Panc1 (cell line): ENCODE data around the gene CACNB3.

ENCODE experiments used
- POLR2AphosphoS5 ChIP-seq: IDR thresholded peaks from 2 replicates; pipeline ENCODE4 v1.6.1; 2012; ENCODE audit warnings: mild to moderate bottlenecking, low read depth, low read length, moderate library complexity
- TF ChIP-seq, protein P1 (sequence below): fragments of 450-650 bp; IDR thresholded peaks from 2 replicates; pipeline ENCODE4 v1.5.1; 2017; ENCODE audit warnings: mild to moderate bottlenecking
- TF ChIP-seq, protein P2 (sequence below), 2 experiments: IDR thresholded peaks; 2 replicates each; pipeline ENCODE4 v1.6.1; 2011 to 2012; ENCODE audit warnings: low read depth in 2 of 2, control low read depth in 1 of 2, low read length in 1 of 2, mild to moderate bottlenecking in 1 of 2, moderate library complexity in 1 of 2; ENCODE audit not compliant: insufficient read depth in 1 of 2

DNA sequence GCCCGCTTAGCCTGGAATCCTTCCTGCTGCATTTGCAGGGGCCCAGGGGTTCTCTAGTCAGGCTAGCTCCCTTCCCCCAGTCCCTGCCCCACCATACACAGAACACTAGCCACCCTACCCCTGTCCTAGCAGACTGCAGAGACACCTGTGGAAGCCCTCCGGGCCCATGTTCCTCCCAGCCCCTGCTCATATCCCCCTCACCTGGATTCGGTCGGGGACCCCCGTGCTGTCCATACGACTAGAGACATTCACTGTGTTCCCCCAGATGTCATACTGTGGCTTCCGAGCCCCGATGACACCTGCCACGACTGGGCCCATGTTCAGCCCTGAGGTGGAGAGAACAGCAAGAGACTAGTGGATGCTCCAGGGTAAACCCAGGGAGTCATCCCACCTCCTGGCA is 49.6 kb upstream of the CACNB3 start:
- TF ChIP-seq, protein P1, sequence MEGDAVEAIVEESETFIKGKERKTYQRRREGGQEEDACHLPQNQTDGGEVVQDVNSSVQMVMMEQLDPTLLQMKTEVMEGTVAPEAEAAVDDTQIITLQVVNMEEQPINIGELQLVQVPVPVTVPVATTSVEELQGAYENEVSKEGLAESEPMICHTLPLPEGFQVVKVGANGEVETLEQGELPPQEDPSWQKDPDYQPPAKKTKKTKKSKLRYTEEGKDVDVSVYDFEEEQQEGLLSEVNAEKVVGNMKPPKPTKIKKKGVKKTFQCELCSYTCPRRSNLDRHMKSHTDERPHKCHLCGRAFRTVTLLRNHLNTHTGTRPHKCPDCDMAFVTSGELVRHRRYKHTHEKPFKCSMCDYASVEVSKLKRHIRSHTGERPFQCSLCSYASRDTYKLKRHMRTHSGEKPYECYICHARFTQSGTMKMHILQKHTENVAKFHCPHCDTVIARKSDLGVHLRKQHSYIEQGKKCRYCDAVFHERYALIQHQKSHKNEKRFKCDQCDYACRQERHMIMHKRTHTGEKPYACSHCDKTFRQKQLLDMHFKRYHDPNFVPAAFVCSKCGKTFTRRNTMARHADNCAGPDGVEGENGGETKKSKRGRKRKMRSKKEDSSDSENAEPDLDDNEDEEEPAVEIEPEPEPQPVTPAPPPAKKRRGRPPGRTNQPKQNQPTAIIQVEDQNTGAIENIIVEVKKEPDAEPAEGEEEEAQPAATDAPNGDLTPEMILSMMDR, result no peak
- no peak for TF ChIP-seq POLR2AphosphoS5
- TF ChIP-seq, protein P2, sequence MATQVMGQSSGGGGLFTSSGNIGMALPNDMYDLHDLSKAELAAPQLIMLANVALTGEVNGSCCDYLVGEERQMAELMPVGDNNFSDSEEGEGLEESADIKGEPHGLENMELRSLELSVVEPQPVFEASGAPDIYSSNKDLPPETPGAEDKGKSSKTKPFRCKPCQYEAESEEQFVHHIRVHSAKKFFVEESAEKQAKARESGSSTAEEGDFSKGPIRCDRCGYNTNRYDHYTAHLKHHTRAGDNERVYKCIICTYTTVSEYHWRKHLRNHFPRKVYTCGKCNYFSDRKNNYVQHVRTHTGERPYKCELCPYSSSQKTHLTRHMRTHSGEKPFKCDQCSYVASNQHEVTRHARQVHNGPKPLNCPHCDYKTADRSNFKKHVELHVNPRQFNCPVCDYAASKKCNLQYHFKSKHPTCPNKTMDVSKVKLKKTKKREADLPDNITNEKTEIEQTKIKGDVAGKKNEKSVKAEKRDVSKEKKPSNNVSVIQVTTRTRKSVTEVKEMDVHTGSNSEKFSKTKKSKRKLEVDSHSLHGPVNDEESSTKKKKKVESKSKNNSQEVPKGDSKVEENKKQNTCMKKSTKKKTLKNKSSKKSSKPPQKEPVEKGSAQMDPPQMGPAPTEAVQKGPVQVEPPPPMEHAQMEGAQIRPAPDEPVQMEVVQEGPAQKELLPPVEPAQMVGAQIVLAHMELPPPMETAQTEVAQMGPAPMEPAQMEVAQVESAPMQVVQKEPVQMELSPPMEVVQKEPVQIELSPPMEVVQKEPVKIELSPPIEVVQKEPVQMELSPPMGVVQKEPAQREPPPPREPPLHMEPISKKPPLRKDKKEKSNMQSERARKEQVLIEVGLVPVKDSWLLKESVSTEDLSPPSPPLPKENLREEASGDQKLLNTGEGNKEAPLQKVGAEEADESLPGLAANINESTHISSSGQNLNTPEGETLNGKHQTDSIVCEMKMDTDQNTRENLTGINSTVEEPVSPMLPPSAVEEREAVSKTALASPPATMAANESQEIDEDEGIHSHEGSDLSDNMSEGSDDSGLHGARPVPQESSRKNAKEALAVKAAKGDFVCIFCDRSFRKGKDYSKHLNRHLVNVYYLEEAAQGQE (IDR thresholded peaks at IDR 0.05; ENCODE audit: insufficient read depth in 1 of 2, low read depth in 2 of 2, low read length in 1 of 2), result no peak
